Astrocyte (in vitro differentiated cells and primary cell): ENCODE results near the gene ADAMTS17. TPM values are rescaled to one million over a fixed set of nuclear protein-coding genes. Genes with fewer than 3 reads are reported as not detected.

ENCODE experiments used
- DNase-seq: peaks from one replicate; pipeline ENCODE4 v3.0.0-alpha.2; 2010; ENCODE audit warnings: low read depth
- FAIRE-seq: peaks from 2 replicates; lab custom pipeline; 2011; peaks lifted over from hg19 to GRCh38; lab: Jason Lieb, UNC
- H2AFZ ChIP-seq: 2 replicates; pipeline ENCODE4 v1.6.0; 2012; ENCODE audit warnings: low read depth, low read length, inconsistent platforms
- H3K27ac ChIP-seq: 2 replicates; pipeline ENCODE4 v1.5.1; 2011; ENCODE audit warnings: low read depth, low read length, inconsistent platforms
- H3K27me3 ChIP-seq: 2 replicates; pipeline ENCODE4 v1.6.0; 2011; ENCODE audit warnings: low read length, inconsistent platforms; ENCODE audit not compliant: insufficient read depth
- H3K36me3 ChIP-seq: 2 replicates; pipeline ENCODE4 v1.5.1; 2011; ENCODE audit warnings: low read length, inconsistent platforms; ENCODE audit not compliant: insufficient read depth
- H3K4me1 ChIP-seq: 2 replicates; pipeline ENCODE4 v1.5.1; 2011; ENCODE audit warnings: low read length, inconsistent platforms; ENCODE audit not compliant: insufficient read depth
- H3K4me2 ChIP-seq: 2 replicates; pipeline ENCODE4 v1.6.0; 2012; ENCODE audit warnings: low read length, inconsistent platforms
- H3K4me3 ChIP-seq: 2 replicates; pipeline ENCODE4 v1.5.1; 2011; ENCODE audit warnings: low read depth, mild to moderate bottlenecking, low read length, inconsistent platforms; ENCODE audit not compliant: insufficient read depth
- H3K79me2 ChIP-seq: 2 replicates; pipeline ENCODE4 v1.6.0; 2012; ENCODE audit warnings: mild to moderate bottlenecking, low read length, inconsistent platforms; ENCODE audit not compliant: insufficient read depth
- H3K9ac ChIP-seq: 2 replicates; pipeline ENCODE4 v1.6.0; 2012; ENCODE audit warnings: mild to moderate bottlenecking, low read length, inconsistent platforms
- H3K9me3 ChIP-seq: 2 replicates; pipeline ENCODE4 v1.5.1; 2012; ENCODE audit warnings: low read depth, mild to moderate bottlenecking, low read length, inconsistent platforms; ENCODE audit not compliant: insufficient read depth
- H4K20me1 ChIP-seq: 2 replicates; pipeline ENCODE4 v1.6.0; 2012; ENCODE audit warnings: low read length, inconsistent platforms; ENCODE audit not compliant: insufficient read depth
- H3K27ac Mint-ChIP-seq: one replicate; pipeline ENCODE4 v1.8.0; 2021; ENCODE audit warnings: mild to moderate bottlenecking, mixed read lengths; ENCODE audit not compliant: unreplicated experiment
- H3K27me3 Mint-ChIP-seq: one replicate; pipeline ENCODE4 v1.8.0; 2021; ENCODE audit warnings: low read depth, mixed read lengths; ENCODE audit not compliant: unreplicated experiment
- H3K36me3 Mint-ChIP-seq: one replicate; pipeline ENCODE4 v1.8.0; 2021; ENCODE audit warnings: low read depth, mixed read lengths; ENCODE audit not compliant: unreplicated experiment
- H3K4me1 Mint-ChIP-seq: one replicate; pipeline ENCODE4 v1.8.0; 2021; ENCODE audit warnings: low read depth, mixed read lengths; ENCODE audit not compliant: unreplicated experiment
- H3K4me3 Mint-ChIP-seq: one replicate; pipeline ENCODE4 v1.8.0; 2021; ENCODE audit warnings: mild to moderate bottlenecking, moderate library complexity, mixed read lengths; ENCODE audit not compliant: unreplicated experiment
- H3K9me3 Mint-ChIP-seq: one replicate; pipeline ENCODE4 v1.8.0; 2021; ENCODE audit warnings: mild to moderate bottlenecking, mixed read lengths; ENCODE audit not compliant: unreplicated experiment
- CTCF ChIP-seq: IDR thresholded peaks from 2 replicates; pipeline ENCODE4 v1.5.1; 2011; ENCODE audit warnings: low read depth, mild to moderate bottlenecking, inconsistent platforms, low read length, moderate library complexity; ENCODE audit not compliant: insufficient read depth
- EZH2 ChIP-seq: IDR thresholded peaks from 2 replicates; pipeline ENCODE4 v1.6.1; 2012; ENCODE audit warnings: mild to moderate bottlenecking, low read length, inconsistent platforms; ENCODE audit not compliant: insufficient read depth
- total RNA-seq: library from RNA; stranded (reverse); gene quantifications from 2 replicates; pipeline ENCODE4 v1.2.1, GENCODE V29; 2021

ADAMTS17 gene
- total RNA-seq, 1 donor from 2014 or later = 0.27 TPM

GRCh38 chr15:100330221-100330620, 11.6 kb downstream of the ADAMTS17 start:
- H3K9me3 ChIP-seq = no peaks in the 10 kb centered on the region
- Mint-ChIP-seq H3K36me3 (no peaks in the 10 kb centered on the region), H3K27me3 (peaks cover 66% of the 10 kb centered on the region), H3K4me3 (no peak overlapping the region), H3K4me1 (peaks cover 2% of the 10 kb centered on the region), H3K27ac (no peak overlapping the region), H3K9me3 (peaks cover 3% of the 10 kb centered on the region)
- H3K27ac ChIP-seq = no peak overlapping the region
- no peak overlapping the region for H3K4me2 ChIP-seq
- H3K27me3 ChIP-seq = no peaks in the 10 kb centered on the region
- no peaks in the 10 kb centered on the region for H3K79me2 ChIP-seq
- no peak for FAIRE-seq
- H3K36me3 ChIP-seq = no peaks in the 10 kb centered on the region
- H3K4me1 ChIP-seq = no peaks in the 10 kb centered on the region
- TF ChIP-seq EZH2 (no peak), CTCF (no peak)
- no peak overlapping the region for H3K9ac ChIP-seq
- no peaks in the 10 kb centered on the region for H4K20me1 ChIP-seq
- no peak for DNase-seq
- no peak overlapping the region for H3K4me3 ChIP-seq
- H2AFZ ChIP-seq = no peak overlapping the region

DNA sequence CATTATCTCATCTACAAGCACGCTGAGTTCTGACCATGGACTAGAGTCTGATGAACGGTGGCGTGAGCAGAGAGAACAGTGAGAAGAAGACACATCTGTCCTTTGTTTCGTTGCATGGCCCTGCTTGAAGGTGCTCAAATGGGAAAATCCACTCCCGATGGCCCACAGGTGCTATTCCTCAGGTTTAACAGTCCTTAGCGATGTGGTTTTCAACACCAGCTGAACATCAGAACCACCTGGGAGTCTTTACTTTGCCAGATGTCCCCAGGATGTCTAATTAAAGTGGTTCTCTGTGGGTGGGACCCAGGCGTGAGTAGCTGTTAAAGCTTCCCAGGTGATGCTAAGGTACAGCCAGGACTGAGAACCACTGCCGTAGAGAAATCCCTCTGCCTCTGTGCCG, 13.0 kb downstream of the ADAMTS17 start:
- Mint-ChIP-seq H3K9me3 (peaks cover 3% of the 10 kb centered on the region), H3K27me3 (peaks cover 62% of the 10 kb centered on the region), H3K27ac (no peak overlapping the region), H3K36me3 (no peaks in the 10 kb centered on the region), H3K4me1 (no peaks in the 10 kb centered on the region), H3K4me3 (no peak overlapping the region)
- H3K4me3 ChIP-seq = no peak overlapping the region
- H4K20me1 ChIP-seq = no peaks in the 10 kb centered on the region
- TF ChIP-seq EZH2 (no peak), CTCF (no peak)
- no peak overlapping the region for H2AFZ ChIP-seq
- H3K36me3 ChIP-seq = no peaks in the 10 kb centered on the region
- no peaks in the 10 kb centered on the region for H3K27me3 ChIP-seq
- no peaks in the 10 kb centered on the region for H3K4me1 ChIP-seq
- no peaks in the 10 kb centered on the region for H3K79me2 ChIP-seq
- no peak overlapping the region for H3K27ac ChIP-seq
- H3K9me3 ChIP-seq = no peaks in the 10 kb centered on the region
- no peak overlapping the region for H3K4me2 ChIP-seq
- DNase-seq (no peak), FAIRE-seq (no peak)
- no peak overlapping the region for H3K9ac ChIP-seq

GRCh38 chr15:100318880-100319279, 22.9 kb downstream of the ADAMTS17 start:
- no peak overlapping the region for H3K27ac Mint-ChIP-seq
- no peaks in the 10 kb centered on the region for H3K79me2 ChIP-seq
- no peak overlapping the region for H3K9ac ChIP-seq
- peaks cover 2% of the 10 kb centered on the region for H3K36me3 Mint-ChIP-seq
- no peaks in the 10 kb centered on the region for H3K4me1 ChIP-seq
- DNase-seq (no peak), FAIRE-seq (no peak)
- peaks cover 6% of the 10 kb centered on the region for H3K9me3 Mint-ChIP-seq
- no peaks in the 10 kb centered on the region for H4K20me1 ChIP-seq
- no peak overlapping the region for H3K4me3 ChIP-seq
- H3K9me3 ChIP-seq = peaks cover 5% of the 10 kb centered on the region
- TF ChIP-seq CTCF = no peak
- TF ChIP-seq EZH2 = no peak
- no peak overlapping the region for H2AFZ ChIP-seq
- no peaks in the 10 kb centered on the region for H3K36me3 ChIP-seq
- H3K4me1 Mint-ChIP-seq = no peaks in the 10 kb centered on the region
- H3K27me3 ChIP-seq = no peaks in the 10 kb centered on the region
- H3K4me3 Mint-ChIP-seq = no peak overlapping the region
- no peak overlapping the region for H3K4me2 ChIP-seq
- peaks cover 12% of the 10 kb centered on the region for H3K27me3 Mint-ChIP-seq
- no peak overlapping the region for H3K27ac ChIP-seq
